HepG2 (cell line): ENCODE measurements around the gene MPC2. TPM values are rescaled to one million over a fixed set of nuclear protein-coding genes. Genes with fewer than 3 reads are reported as not detected.

ENCODE experiments used
- ATAC-seq: fragments of 200-7000 bp; cut with Tn5 transposase; 3 replicates; pipeline ENCODE4 v1.9.1; 2020; ENCODE audit warnings: mild to moderate bottlenecking, moderate library complexity
- BruUV-seq: library from RNA; stranded (reverse); fragments of 400-500 nt; replicated peaks from 2 replicates; lab custom pipeline; 2021; lab: Mats Ljungman, UMichigan
- CTCF ChIA-PET: fragments of 300-600 bp; formaldehyde crosslinking; extraction: SDS; loops from one replicate; lab custom pipeline; 2021; ENCODE audit warnings: low total read pairs, inconsistent platforms, low intra/inter-chr PET ratio; lab: Yijun Ruan, JAX
- POLR2A ChIA-PET: fragments of 350-600 bp; sonication (Branson Sonifier 250); formaldehyde crosslinking; loops from one replicate; lab custom pipeline; 2020; ENCODE audit warnings: antibody characterized with exemption, inconsistent platforms; lab: Yijun Ruan, JAX
- DNase-seq: peaks from one replicate; pipeline ENCODE4 v3.0.0-alpha.2; 2015; ENCODE audit warnings: low spot score
- FAIRE-seq: peaks from 3 replicates; lab custom pipeline; 2011; peaks lifted over from hg19 to GRCh38; lab: Jason Lieb, UNC
- H2AFZ ChIP-seq: one replicate; pipeline ENCODE4 v1.6.1; 2011; ENCODE audit warnings: low read length, inconsistent platforms
- H3K27ac ChIP-seq: fragments of 300-600 bp; 3 replicates; pipeline ENCODE4 v1.8.0; 2011; ENCODE audit warnings: mixed run types, mild to moderate bottlenecking, mixed read lengths, low read length, inconsistent platforms; ENCODE audit not compliant: insufficient read depth; ENCODE audit errors: extremely low read length
- H3K27me3 ChIP-seq, 2 experiments: fragments of 200-600 bp in 1 of 2; 2 replicates in 1 of 2; 3 replicates in 1 of 2; pipeline versions ENCODE4 v1.6.0 to v1.8.0; 2011; ENCODE audit warnings: low read length in 2 of 2, mild to moderate bottlenecking in 2 of 2, moderate library complexity in 2 of 2, inconsistent platforms in 1 of 2; ENCODE audit not compliant: insufficient read depth in 2 of 2, control insufficient read depth in 1 of 2
- H3K36me3 ChIP-seq, 2 experiments: fragments of 200-600 bp in 1 of 2; replicated peaks in 1 of 2; 2 replicates in 1 of 2; 3 replicates in 1 of 2; pipeline versions ENCODE4 v1.5.1 to v1.8.0; 2011; ENCODE audit warnings: low read length in 2 of 2, inconsistent platforms in 1 of 2; ENCODE audit not compliant: insufficient read depth in 2 of 2, control insufficient read depth in 1 of 2
- H3K4me1 ChIP-seq: 2 replicates; pipeline ENCODE4 v1.5.1; 2012; ENCODE audit warnings: low read length, inconsistent platforms; ENCODE audit not compliant: insufficient read depth
- H3K4me2 ChIP-seq: 2 replicates; pipeline ENCODE4 v1.6.0; 2011; ENCODE audit warnings: low read depth, low read length, inconsistent platforms
- H3K4me3 ChIP-seq, 3 experiments: fragments of 200-600 bp in 1 of 3; sonication (generic), shearing (Covaris generic) in 1 of 3; replicated peaks in 1 of 3; 2 replicates each; pipeline ENCODE4 v1.5.1; 2011 to 2016; ENCODE audit warnings: low read length in 3 of 3, inconsistent platforms in 2 of 3, low read depth in 2 of 3, mild to moderate bottlenecking in 2 of 3, control low read depth in 1 of 3, mixed read lengths in 1 of 3; ENCODE audit not compliant: insufficient read depth in 1 of 3
- H3K79me2 ChIP-seq: one replicate; pipeline ENCODE4 v1.6.1; 2011; ENCODE audit warnings: low read length, inconsistent platforms; ENCODE audit not compliant: insufficient read depth
- H3K9ac ChIP-seq: 2 replicates; pipeline ENCODE4 v1.6.0; 2011; ENCODE audit warnings: mild to moderate bottlenecking, low read depth, low read length, inconsistent platforms; ENCODE audit not compliant: insufficient read depth
- H3K9me3 ChIP-seq: 2 replicates; pipeline ENCODE4 v1.5.1; 2012; ENCODE audit warnings: mild to moderate bottlenecking, low read length
- H4K20me1 ChIP-seq: 2 replicates; pipeline ENCODE4 v1.6.0; 2011; ENCODE audit warnings: inconsistent platforms, mild to moderate bottlenecking, low read length, moderate library complexity; ENCODE audit not compliant: insufficient read depth
- AKAP8 ChIP-seq: sonication (generic); formaldehyde crosslinking; IDR thresholded peaks from 2 replicates; pipeline ENCODE4 v1.5.1; 2020; ENCODE audit warnings: mild to moderate bottlenecking, missing genetic modification reagents
- EED ChIP-seq: sonication (generic); formaldehyde crosslinking; IDR thresholded peaks from 2 replicates; pipeline ENCODE4 v1.5.0; 2020; ENCODE audit warnings: mild to moderate bottlenecking, missing genetic modification reagents
- FOXK1 ChIP-seq: sonication (generic); formaldehyde crosslinking; IDR thresholded peaks from 2 replicates; pipeline ENCODE4 v1.4.0; 2020; ENCODE audit warnings: low read depth, missing genetic modification reagents, borderline replicate concordance
- FOXO1 ChIP-seq: sonication (generic); formaldehyde crosslinking; IDR thresholded peaks from 2 replicates; pipeline ENCODE4 v1.4.0; 2020; ENCODE audit warnings: missing genetic modification reagents
- MED8 ChIP-seq: sonication (generic); formaldehyde crosslinking; IDR thresholded peaks from 2 replicates; pipeline ENCODE4 v1.8.1; 2023; ENCODE audit warnings: mild to moderate bottlenecking, missing genetic modification reagents; ENCODE audit not compliant: insufficient replicate concordance
- NCOR1 ChIP-seq: fragments of 200-600 bp; sonication (generic); IDR thresholded peaks from 2 replicates; pipeline ENCODE4 v1.7.0; 2017; ENCODE audit warnings: antibody characterized with exemption, low read length, borderline replicate concordance
- NFKB2 ChIP-seq: sonication (generic); formaldehyde crosslinking; IDR thresholded peaks from 2 replicates; pipeline ENCODE4 v1.4.0; 2020; ENCODE audit warnings: missing genetic modification reagents, borderline replicate concordance
- NPAS2 ChIP-seq: sonication (generic); formaldehyde crosslinking; IDR thresholded peaks from 2 replicates; pipeline ENCODE4 v1.8.0; 2022; ENCODE audit warnings: mild to moderate bottlenecking, missing genetic modification reagents, borderline replicate concordance
- PLRG1 ChIP-seq: fragments of 450-650 bp; conservative IDR thresholded peaks from 2 replicates; pipeline ENCODE4 v1.6.1; 2016
- RBM22 ChIP-seq: fragments of 200-400 bp; formaldehyde crosslinking; optimal IDR thresholded peaks from 2 replicates; pipeline ENCODE3; 2017; ENCODE audit warnings: mild to moderate bottlenecking, low read length, moderate library complexity
- RCOR2 ChIP-seq: IDR thresholded peaks from 2 replicates; pipeline ENCODE4 v1.6.1; 2016; ENCODE audit warnings: missing biosample characterization, missing genetic modification reagents
- SPEN ChIP-seq: sonication (generic); formaldehyde crosslinking; IDR thresholded peaks from 2 replicates; pipeline ENCODE4 v1.5.1; 2020; ENCODE audit warnings: low read depth, mild to moderate bottlenecking, missing genetic modification reagents
- SRSF4 ChIP-seq: fragments of 200-400 bp; formaldehyde crosslinking; IDR thresholded peaks from one replicate; pipeline ENCODE4 v1.6.1; 2018; ENCODE audit warnings: mild to moderate bottlenecking, low read depth, low read length, moderate library complexity; ENCODE audit not compliant: poor library complexity, severe bottlenecking
- ZNF549 ChIP-seq: sonication (generic); formaldehyde crosslinking; IDR thresholded peaks from 2 replicates; pipeline ENCODE4 v1.5.0; 2020; ENCODE audit warnings: missing genetic modification reagents
- ZSCAN20 ChIP-seq: sonication (generic); formaldehyde crosslinking; IDR thresholded peaks from 2 replicates; pipeline ENCODE4 v1.4.0; 2020; ENCODE audit warnings: missing genetic modification reagents, mild to moderate bottlenecking, borderline replicate concordance
- WGBS: methylation state at CpG from one replicate; pipeline ENCODE4 v1.1.6; 2017; ENCODE audit warnings: low lambda C conversion rate; 5-methylcytosine and 5-hydroxymethylcytosine counted together
- in situ Hi-C: cut with HindIII; loops from 2 replicates; pipeline ENCODE4 v1.10.0; 2017; ENCODE audit warnings: low pct_unique_long_range_greater_than_20kb; ENCODE audit not compliant: extremely low pct_ligation_motif_present
- intact Hi-C: fragments of 100-400 bp; cut with micrococcal nuclease; formaldehyde crosslinking; loops from one replicate; pipeline ENCODE4 v1.10.0; 2022; ENCODE audit not compliant: unreplicated experiment
- polyA plus RNA-seq, 8 experiments: library from polyadenylated mRNA; depleted of rRNA in 3 of 8; stranded (reverse) in 7 of 8; unstranded in 1 of 8; fragments of >200 nt; fragmentation: Illumina TruSeq in 4 of 8; extraction: Trizol in 4 of 8; gene quantifications; 2 replicates each; pipeline versions ENCODE4 v1.2.1 to v1.2.3, GENCODE V29; 2011 to 2016; ENCODE audit warnings: low read depth in 4 of 8, missing spikeins in 1 of 8, mixed read lengths in 1 of 8; ENCODE audit not compliant: insufficient read depth in 1 of 8
- total RNA-seq, 5 experiments: library from RNA; depleted of rRNA; stranded (reverse); fragments of >200 nt; fragmentation: Illumina TruSeq; extraction: Trizol; gene quantifications; 2 replicates each; pipeline ENCODE4 v1.2.3, GENCODE V29; 2016; ENCODE audit warnings: low read depth in 1 of 5
- TF ChIP-seq, protein P1 (sequence below): sonication (generic); formaldehyde crosslinking; IDR thresholded peaks from 2 replicates; pipeline ENCODE4 v1.4.0; 2020; ENCODE audit warnings: low read depth, mild to moderate bottlenecking, missing genetic modification reagents
- TF ChIP-seq, protein P2 (sequence below): sonication (generic); formaldehyde crosslinking; IDR thresholded peaks from 2 replicates; pipeline ENCODE4 v1.4.0; 2020; ENCODE audit warnings: missing genetic modification reagents
- TF ChIP-seq, protein P3 (sequence below): sonication (generic); formaldehyde crosslinking; IDR thresholded peaks from 2 replicates; pipeline ENCODE4 v1.4.0; 2020; ENCODE audit warnings: missing genetic modification reagents; ENCODE audit errors: not compliant biosample characterization

MPC2 gene
- total and polyA plus RNA-seq, 2 of the 13 experiments (the other 11 are each of a cell fraction or from before 2014, with no cell fraction given) = 38.8 to 136 TPM

DNA sequence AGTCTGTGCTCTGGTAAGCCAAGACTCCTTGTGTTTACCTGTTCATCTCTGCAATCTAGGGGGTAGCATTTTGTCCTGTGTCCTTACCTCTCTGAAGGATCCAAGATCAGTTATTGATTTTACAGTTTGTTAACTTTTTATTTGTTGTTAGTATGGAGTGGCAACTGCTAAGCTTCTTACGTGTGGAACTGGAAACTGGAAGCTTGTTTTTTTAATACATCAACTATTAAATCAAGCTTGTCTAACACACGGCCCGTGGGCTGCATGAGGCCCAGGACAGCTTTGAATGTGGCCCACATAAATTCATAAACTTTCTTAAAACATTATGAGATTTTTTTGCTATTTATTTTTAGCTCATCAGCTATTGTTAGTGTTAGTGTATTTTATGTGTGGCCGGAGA, 29.2 kb upstream of the MPC2 start:
- DNase-seq (no peak), FAIRE-seq (no peak), ATAC-seq (no peak)
- peaks cover 8% of the 10 kb centered on the region for H3K4me1 ChIP-seq
- in situ Hi-C loops = no loop called here
- WGBS = 63% methylated on average over 4 of the region's 4 CpGs
- H3K79me2 ChIP-seq = peaks cover 31% of the 10 kb centered on the region
- no peak overlapping the region for H3K9ac ChIP-seq
- POLR2A ChIA-PET = interaction anchor here (1.3 kb wide), 1 partner anchor 29 kb away, joined by 10 read pairs; the partner anchor contains the start of genes DCAF6 and MPC2
- BruUV-seq = no TSS peak
- H3K9me3 ChIP-seq = no peaks in the 10 kb centered on the region
- TF ChIP-seq NCOR1 = no peak
- TF ChIP-seq, all 625 proteins: peak for 0
- Histone ChIP-seq H3K27me3 (no peaks in the 10 kb centered on the region), H3K36me3 (peaks cover 3 to 12% of the 10 kb centered on the region in 2 experiments; a peak in 2 of 5 replicates), H4K20me1 (no peaks in the 10 kb centered on the region), H3K27ac (no peak overlapping the region), H2AFZ (no peak overlapping the region), H3K4me2 (no peak overlapping the region), H3K4me3 (no peak overlapping the region)
- CTCF ChIA-PET = no interaction called here
- intact Hi-C loops = no loop called here

DNA sequence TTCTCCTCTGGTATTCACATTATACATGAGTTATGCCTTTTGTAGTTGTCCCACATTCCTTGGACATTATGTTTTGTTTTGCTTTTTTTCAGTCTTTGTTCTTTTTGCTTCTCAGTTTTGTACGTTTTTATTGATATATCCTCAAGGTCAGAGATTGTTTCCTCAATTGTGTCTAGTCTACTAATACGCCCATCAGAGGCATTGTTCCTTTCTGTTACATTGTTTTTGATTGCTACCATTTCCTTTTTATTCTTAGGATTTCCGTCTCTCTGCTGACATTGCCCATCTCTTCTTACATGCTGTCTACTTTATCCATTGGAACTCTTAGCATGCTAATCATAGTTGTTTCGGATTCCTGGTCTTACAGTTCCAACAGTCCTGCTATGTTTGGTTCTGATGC, 27.8 kb upstream of the MPC2 start:
- POLR2A ChIA-PET = no interaction called here
- no peak for TF ChIP-seq AKAP8 (CRISPR knock-in tag)
- TF ChIP-seq FOXO1 (CRISPR knock-in tag) = no peak
- TF ChIP-seq, protein P1, sequence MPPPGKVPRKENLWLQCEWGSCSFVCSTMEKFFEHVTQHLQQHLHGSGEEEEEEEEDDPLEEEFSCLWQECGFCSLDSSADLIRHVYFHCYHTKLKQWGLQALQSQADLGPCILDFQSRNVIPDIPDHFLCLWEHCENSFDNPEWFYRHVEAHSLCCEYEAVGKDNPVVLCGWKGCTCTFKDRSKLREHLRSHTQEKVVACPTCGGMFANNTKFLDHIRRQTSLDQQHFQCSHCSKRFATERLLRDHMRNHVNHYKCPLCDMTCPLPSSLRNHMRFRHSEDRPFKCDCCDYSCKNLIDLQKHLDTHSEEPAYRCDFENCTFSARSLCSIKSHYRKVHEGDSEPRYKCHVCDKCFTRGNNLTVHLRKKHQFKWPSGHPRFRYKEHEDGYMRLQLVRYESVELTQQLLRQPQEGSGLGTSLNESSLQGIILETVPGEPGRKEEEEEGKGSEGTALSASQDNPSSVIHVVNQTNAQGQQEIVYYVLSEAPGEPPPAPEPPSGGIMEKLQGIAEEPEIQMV (CRISPR knock-in tag) = no peak
- TF ChIP-seq ZSCAN20 (CRISPR knock-in tag) = no peak
- no peak for TF ChIP-seq SPEN (CRISPR knock-in tag)
- no peak for TF ChIP-seq NPAS2
- TF ChIP-seq PLRG1 = no peak
- no peak for TF ChIP-seq FOXK1 (CRISPR knock-in tag)
- no peak for TF ChIP-seq RCOR2 (CRISPR knock-in tag)
- TF ChIP-seq, protein P2, sequence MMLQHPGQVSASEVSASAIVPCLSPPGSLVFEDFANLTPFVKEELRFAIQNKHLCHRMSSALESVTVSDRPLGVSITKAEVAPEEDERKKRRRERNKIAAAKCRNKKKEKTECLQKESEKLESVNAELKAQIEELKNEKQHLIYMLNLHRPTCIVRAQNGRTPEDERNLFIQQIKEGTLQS (CRISPR knock-in tag) = no peak
- no peak for TF ChIP-seq SRSF4
- no peak for TF ChIP-seq NFKB2 (CRISPR knock-in tag)
- TF ChIP-seq MED8 = no peak
- no peak for TF ChIP-seq EED (CRISPR knock-in tag)
- TF ChIP-seq, protein P3, sequence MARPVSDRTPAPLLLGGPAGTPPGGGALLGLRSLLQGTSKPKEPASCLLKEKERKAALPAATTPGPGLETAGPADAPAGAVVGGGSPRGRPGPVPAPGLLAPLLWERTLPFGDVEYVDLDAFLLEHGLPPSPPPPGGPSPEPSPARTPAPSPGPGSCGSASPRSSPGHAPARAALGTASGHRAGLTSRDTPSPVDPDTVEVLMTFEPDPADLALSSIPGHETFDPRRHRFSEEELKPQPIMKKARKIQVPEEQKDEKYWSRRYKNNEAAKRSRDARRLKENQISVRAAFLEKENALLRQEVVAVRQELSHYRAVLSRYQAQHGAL (CRISPR knock-in tag) = no peak
- TF ChIP-seq ZNF549 (CRISPR knock-in tag) = no peak
- TF ChIP-seq RBM22 = no peak

More for the DNA sequence above, 27.8 kb upstream of the MPC2 start:
- Histone ChIP-seq H3K4me1 (peaks cover 8% of the 10 kb centered on the region), H3K79me2 (peaks cover 41% of the 10 kb centered on the region), H3K27me3 (no peaks in the 10 kb centered on the region), H3K36me3 (peaks cover 3 to 12% of the 10 kb centered on the region in 2 experiments; a peak in 2 of 5 replicates), H3K9me3 (no peaks in the 10 kb centered on the region), H3K27ac (no peak overlapping the region), H4K20me1 (no peaks in the 10 kb centered on the region), H2AFZ (no peak overlapping the region), H3K4me2 (no peak overlapping the region), H3K9ac (no peak overlapping the region), H3K4me3 (no peak overlapping the region)
- no TSS peak for BruUV-seq
- 94% methylated on average over 4 of the region's 4 CpGs for WGBS
- in situ Hi-C loops = no loop called here
- DNase-seq = no peak
- CTCF ChIA-PET = no interaction called here
- FAIRE-seq = no peak
- intact Hi-C loops = no loop called here
- no peak for ATAC-seq
